ENCODE results near the gene PMM2. TPM values are rescaled to one million over a fixed set of nuclear protein-coding genes. Genes with fewer than 3 reads are reported as not detected.
A peak's percentile ranks its signal among the peaks of the same experiment; 100 is the strongest.
"Not testable (repeated sequence)": the region's sequence is repeated elsewhere in the genome, so short reads cannot be mapped to it uniquely, and the experiment has no call there.

PMM2 gene
- polyA plus RNA-seq (2013, experiment 1 of 2) = 36.2 TPM
- 28.6 TPM for polyA plus RNA-seq (2013, experiment 2 of 2)

- H3K36me3 ChIP-seq (ENCODE audit: insufficient read depth, low read length) = peaks cover 45% of the 10 kb centered on the region
- H3K4me3 ChIP-seq (ENCODE audit: low read length) = peak within 1 kb of the TSS; percentile 86
- H3K9ac ChIP-seq (ENCODE audit: low read depth, low read length) = peak within 1 kb of the TSS; percentile 86
- under 1% methylated on average over 61 of the region's 61 CpGs for WGBS
- H3K9me3 ChIP-seq (ENCODE audit: insufficient read depth, low read depth, low read length) = no peaks in the 10 kb centered on the region
- no peaks in the 10 kb centered on the region for H3K27me3 ChIP-seq (ENCODE audit: insufficient read depth, low read length)
- H3K27ac ChIP-seq (ENCODE audit: low read depth, low read length) = peak within 1 kb of the TSS; percentile 66
- H3K4me1 ChIP-seq (ENCODE audit: insufficient read depth, low read length) = peaks cover 12% of the 10 kb centered on the region
Observed at GRCh38 chr16:8797364-8798173, at the start of gene PMM2, which contains the start of gene TMEM186. Gene PMM2, plus strand, starts transcription at chr16:8797839. Its CDS starts 44 bp downstream, at chr16:8797883. Gene TMEM186, minus strand, starts transcription at chr16:8797639. Its CDS starts 25 bp downstream, at chr16:8797614.

- not testable (repeated sequence) for H3K36me3 ChIP-seq (ENCODE audit: insufficient read depth, low read length); H3K9me3 ChIP-seq (ENCODE audit: insufficient read depth, low read depth, low read length); H3K27me3 ChIP-seq (ENCODE audit: insufficient read depth, low read length); H3K4me3 ChIP-seq (ENCODE audit: low read length); H3K4me1 ChIP-seq (ENCODE audit: insufficient read depth, low read length); H3K9ac ChIP-seq (ENCODE audit: low read depth, low read length); H3K27ac ChIP-seq (ENCODE audit: low read depth, low read length)
- 95% methylated on average over 9 of the region's 9 CpGs for WGBS
Observed at GRCh38 chr16:8748944-8749343, 48.7 kb upstream of the PMM2 start.

GRCh38 chr16:8751481-8752311, 45.9 kb upstream of the PMM2 start:
- Histone ChIP-seq H3K27ac (ENCODE audit: low read depth, low read length) (no peak overlapping the region), H3K36me3 (ENCODE audit: insufficient read depth, low read length) (no peaks in the 10 kb centered on the region)
- 72% methylated on average over 14 of the region's 14 CpGs for WGBS

GRCh38 chr16:8752706-8753105, 44.9 kb upstream of the PMM2 start:
- Histone ChIP-seq H3K9me3 (ENCODE audit: insufficient read depth, low read depth, low read length) (no peaks in the 10 kb centered on the region), H3K4me1 (ENCODE audit: insufficient read depth, low read length) (no peaks in the 10 kb centered on the region), H3K27me3 (ENCODE audit: insufficient read depth, low read length) (no peaks in the 10 kb centered on the region), H3K9ac (ENCODE audit: low read depth, low read length) (no peak overlapping the region), H3K4me3 (ENCODE audit: low read length) (no peak overlapping the region), H3K27ac (ENCODE audit: low read depth, low read length) (no peak overlapping the region), H3K36me3 (ENCODE audit: insufficient read depth, low read length) (no peaks in the 10 kb centered on the region)
- 98% methylated on average over 1 of the region's 2 CpGs for WGBS

More at GRCh38 chr16:8751481-8752311, 45.9 kb upstream of the PMM2 start:
- no peak overlapping the region for H3K9ac ChIP-seq (ENCODE audit: low read depth, low read length)
- no peaks in the 10 kb centered on the region for H3K9me3 ChIP-seq (ENCODE audit: insufficient read depth, low read depth, low read length)
- no peak overlapping the region for H3K4me3 ChIP-seq (ENCODE audit: low read length)
- no peaks in the 10 kb centered on the region for H3K4me1 ChIP-seq (ENCODE audit: insufficient read depth, low read length)
- H3K27me3 ChIP-seq (ENCODE audit: insufficient read depth, low read length) = no peaks in the 10 kb centered on the region

GRCh38 chr16:8753416-8754054, 44.1 kb upstream of the PMM2 start:
- WGBS = 74% methylated on average over 9 of the region's 9 CpGs
- no peaks in the 10 kb centered on the region for H3K9me3 ChIP-seq (ENCODE audit: insufficient read depth, low read depth, low read length)

GRCh38 chr16:8756755-8757154, 40.9 kb upstream of the PMM2 start:
- WGBS = 94% methylated on average over 5 of the region's 5 CpGs
- Histone ChIP-seq H3K9me3 (ENCODE audit: insufficient read depth, low read depth, low read length) (no peaks in the 10 kb centered on the region), H3K4me1 (ENCODE audit: insufficient read depth, low read length) (no peaks in the 10 kb centered on the region), H3K9ac (ENCODE audit: low read depth, low read length) (no peak overlapping the region), H3K4me3 (ENCODE audit: low read length) (no peak overlapping the region), H3K27me3 (ENCODE audit: insufficient read depth, low read length) (no peaks in the 10 kb centered on the region), H3K27ac (ENCODE audit: low read depth, low read length) (no peak overlapping the region), H3K36me3 (ENCODE audit: insufficient read depth, low read length) (no peaks in the 10 kb centered on the region)

More at GRCh38 chr16:8753416-8754054, 44.1 kb upstream of the PMM2 start:
- Histone ChIP-seq H3K4me3 (ENCODE audit: low read length) (no peak overlapping the region), H3K36me3 (ENCODE audit: insufficient read depth, low read length) (no peaks in the 10 kb centered on the region), H3K9ac (ENCODE audit: low read depth, low read length) (no peak overlapping the region), H3K27ac (ENCODE audit: low read depth, low read length) (no peak overlapping the region), H3K27me3 (ENCODE audit: insufficient read depth, low read length) (no peaks in the 10 kb centered on the region), H3K4me1 (ENCODE audit: insufficient read depth, low read length) (no peaks in the 10 kb centered on the region)

- no peak overlapping the region for H3K27ac ChIP-seq (ENCODE audit: low read depth, low read length)
- H3K9ac ChIP-seq (ENCODE audit: low read depth, low read length) = no peak overlapping the region
- H3K4me3 ChIP-seq (ENCODE audit: low read length) = no peak overlapping the region
- no peaks in the 10 kb centered on the region for H3K9me3 ChIP-seq (ENCODE audit: insufficient read depth, low read depth, low read length)
- H3K4me1 ChIP-seq (ENCODE audit: insufficient read depth, low read length) = no peaks in the 10 kb centered on the region
- WGBS = 90% methylated on average over 6 of the region's 6 CpGs
- no peaks in the 10 kb centered on the region for H3K27me3 ChIP-seq (ENCODE audit: insufficient read depth, low read length)
- H3K36me3 ChIP-seq (ENCODE audit: insufficient read depth, low read length) = no peaks in the 10 kb centered on the region
Observed at GRCh38 chr16:8758022-8758421, 39.6 kb upstream of the PMM2 start.

- 94% methylated on average over 10 of the region's 10 CpGs for WGBS
- Histone ChIP-seq H3K27ac (ENCODE audit: low read depth, low read length) (no peak overlapping the region), H3K4me3 (ENCODE audit: low read length) (no peak overlapping the region), H3K36me3 (ENCODE audit: insufficient read depth, low read length) (no peaks in the 10 kb centered on the region), H3K27me3 (ENCODE audit: insufficient read depth, low read length) (no peaks in the 10 kb centered on the region), H3K9me3 (ENCODE audit: insufficient read depth, low read depth, low read length) (no peaks in the 10 kb centered on the region), H3K9ac (ENCODE audit: low read depth, low read length) (no peak overlapping the region), H3K4me1 (ENCODE audit: insufficient read depth, low read length) (peaks cover 9% of the 10 kb centered on the region)
Observed at GRCh38 chr16:8760021-8760420, 37.6 kb upstream of the PMM2 start.

- Histone ChIP-seq H3K36me3 (ENCODE audit: insufficient read depth, low read length) (no peaks in the 10 kb centered on the region), H3K4me3 (ENCODE audit: low read length) (no peak overlapping the region), H3K9ac (ENCODE audit: low read depth, low read length) (no peak overlapping the region), H3K4me1 (ENCODE audit: insufficient read depth, low read length) (peaks cover 9% of the 10 kb centered on the region), H3K27ac (ENCODE audit: low read depth, low read length) (no peak overlapping the region), H3K9me3 (ENCODE audit: insufficient read depth, low read depth, low read length) (no peaks in the 10 kb centered on the region), H3K27me3 (ENCODE audit: insufficient read depth, low read length) (no peaks in the 10 kb centered on the region)
- WGBS = 89% methylated on average over 6 of the region's 6 CpGs
Observed at GRCh38 chr16:8761078-8761477, 36.6 kb upstream of the PMM2 start.

- no peaks in the 10 kb centered on the region for H3K36me3 ChIP-seq (ENCODE audit: insufficient read depth, low read length)
- H3K9me3 ChIP-seq (ENCODE audit: insufficient read depth, low read depth, low read length) = no peaks in the 10 kb centered on the region
- 96% methylated on average over 4 of the region's 4 CpGs for WGBS
- H3K9ac ChIP-seq (ENCODE audit: low read depth, low read length) = no peak overlapping the region
- peaks cover 9% of the 10 kb centered on the region for H3K4me1 ChIP-seq (ENCODE audit: insufficient read depth, low read length)
- no peak overlapping the region for H3K4me3 ChIP-seq (ENCODE audit: low read length)
- no peaks in the 10 kb centered on the region for H3K27me3 ChIP-seq (ENCODE audit: insufficient read depth, low read length)
- H3K27ac ChIP-seq (ENCODE audit: low read depth, low read length) = no peak overlapping the region
Observed at GRCh38 chr16:8762254-8762653, 35.4 kb upstream of the PMM2 start.

GRCh38 chr16:8763083-8763482, 34.6 kb upstream of the PMM2 start:
- Histone ChIP-seq H3K27ac (ENCODE audit: low read depth, low read length) (no peak overlapping the region), H3K36me3 (ENCODE audit: insufficient read depth, low read length) (no peaks in the 10 kb centered on the region), H3K4me1 (ENCODE audit: insufficient read depth, low read length) (peaks cover 9% of the 10 kb centered on the region), H3K4me3 (ENCODE audit: low read length) (no peak overlapping the region), H3K27me3 (ENCODE audit: insufficient read depth, low read length) (no peaks in the 10 kb centered on the region), H3K9me3 (ENCODE audit: insufficient read depth, low read depth, low read length) (no peaks in the 10 kb centered on the region), H3K9ac (ENCODE audit: low read depth, low read length) (no peak overlapping the region)
- 90% methylated on average over 3 of the region's 3 CpGs for WGBS

Data from HUES64 (cell line).